GM21423 (cell line): ENCODE measurements around the gene ENDOU.

Source experiments
- ATAC-seq: cut with Tn5 transposase; IDR thresholded peaks from one replicate; pipeline ENCODE4 v1.9.1; 2021; ENCODE audit warnings: mild to moderate bottlenecking, moderate library complexity; ENCODE audit not compliant: unreplicated experiment

The ENDOU gene

GRCh38 chr12:47757840-47758583, 32.7 kb upstream of the ENDOU start:
- ATAC-seq, result no peak

- ATAC-seq, result no peak
Measured at GRCh38 chr12:47757364-47757839, 32.1 kb upstream of the ENDOU start.

- peak; percentile 58 for ATAC-seq
Measured at GRCh38 chr12:47755655-47756562, 30.6 kb upstream of the ENDOU start.

GRCh38 chr12:47754881-47755280, 29.6 kb upstream of the ENDOU start:
- no peak for ATAC-seq

- ATAC-seq, result no peak
Measured at GRCh38 chr12:47754126-47754525, 28.8 kb upstream of the ENDOU start.

GRCh38 chr12:47753021-47754001, 28.0 kb upstream of the ENDOU start:
- no peak for ATAC-seq

- ATAC-seq, result no peak
Measured at GRCh38 chr12:47752552-47752951, 27.3 kb upstream of the ENDOU start.

- no peak for ATAC-seq
Measured at GRCh38 chr12:47752121-47752520, 26.8 kb upstream of the ENDOU start.

- no peak for ATAC-seq
Measured at GRCh38 chr12:47751561-47751960, 26.3 kb upstream of the ENDOU start.

GRCh38 chr12:47750916-47751470, 25.7 kb upstream of the ENDOU start:
- no peak for ATAC-seq

GRCh38 chr12:47750229-47750798, 25.0 kb upstream of the ENDOU start:
- no peak for ATAC-seq

- no peak for ATAC-seq
Measured at GRCh38 chr12:47748899-47749298, 23.6 kb upstream of the ENDOU start.

GRCh38 chr12:47748507-47748828, 23.2 kb upstream of the ENDOU start:
- ATAC-seq, result no peak

GRCh38 chr12:47747596-47748506, 22.6 kb upstream of the ENDOU start:
- no peak for ATAC-seq

GRCh38 chr12:47747126-47747525, 21.8 kb upstream of the ENDOU start:
- ATAC-seq, result no peak

GRCh38 chr12:47746523-47746922, 21.2 kb upstream of the ENDOU start:
- no peak for ATAC-seq

- ATAC-seq, result no peak
Measured at GRCh38 chr12:47746073-47746472, 20.8 kb upstream of the ENDOU start.

- no peak for ATAC-seq
Measured at GRCh38 chr12:47745485-47746041, 20.3 kb upstream of the ENDOU start.
